Measurements from ENCODE around the gene GLI1. TPM values are rescaled to one million over a fixed set of nuclear protein-coding genes. Genes with fewer than 3 reads are reported as not detected.
"Not testable (repeated sequence)": the region's sequence is repeated elsewhere in the genome, so short reads cannot be mapped to it uniquely, and the experiment has no call there.

The GLI1 gene
- 0.60 and 4.0 TPM in 2 replicates for total RNA-seq (2014; rRNA removed; shearing (Covaris generic))
- polyA plus RNA-seq (2015; cell fraction: cytosol; rRNA removed) = 0.08 and 0.52 TPM in 2 replicates
- 0.67 and 1.2 TPM in 2 replicates for polyA plus RNA-seq (2015; cell fraction: nucleus; rRNA removed)

DNA sequence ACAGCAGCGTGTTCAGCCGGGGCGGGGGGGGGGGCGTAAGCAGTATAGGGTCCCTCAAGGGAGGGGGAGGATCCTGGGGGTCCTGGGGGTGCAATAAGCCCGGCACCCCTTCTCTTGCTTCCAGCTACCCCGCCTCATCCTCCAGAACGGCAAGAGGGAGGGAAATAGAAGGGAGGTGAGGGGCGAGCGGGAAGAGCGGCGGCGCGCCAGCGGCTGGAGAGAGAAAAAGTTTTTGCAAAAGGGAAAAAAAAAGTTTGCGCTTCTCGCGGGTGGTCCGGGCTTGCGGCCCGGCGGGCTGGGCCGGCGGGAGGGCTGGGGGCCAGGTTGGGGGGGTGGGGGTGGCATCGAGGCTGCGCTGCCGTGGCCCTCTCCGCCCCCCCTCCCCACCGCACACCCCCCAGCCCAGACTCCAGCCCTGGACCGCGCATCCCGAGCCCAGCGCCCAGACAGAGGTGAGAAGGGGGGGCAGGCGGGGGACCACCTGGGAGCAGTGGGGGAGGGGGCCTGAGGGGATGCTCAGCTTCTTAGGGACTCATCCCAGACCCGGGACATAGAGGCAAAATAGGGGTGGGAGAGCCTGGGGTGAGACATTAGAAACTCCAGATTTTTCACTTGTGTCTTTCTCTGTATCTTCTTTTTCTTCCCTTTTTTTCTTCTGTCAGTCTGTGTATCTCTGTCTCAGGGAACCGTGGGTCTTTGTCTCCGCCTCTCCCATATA is at the start of gene GLI1:
TSS of gene GLI1 (plus strand) at position 36 of the 718 bp plus-strand sequence. CDS start 3,907 bp downstream, outside the sequence.
- DNase-seq (ENCODE audit: low read depth) = no peak

DNA sequence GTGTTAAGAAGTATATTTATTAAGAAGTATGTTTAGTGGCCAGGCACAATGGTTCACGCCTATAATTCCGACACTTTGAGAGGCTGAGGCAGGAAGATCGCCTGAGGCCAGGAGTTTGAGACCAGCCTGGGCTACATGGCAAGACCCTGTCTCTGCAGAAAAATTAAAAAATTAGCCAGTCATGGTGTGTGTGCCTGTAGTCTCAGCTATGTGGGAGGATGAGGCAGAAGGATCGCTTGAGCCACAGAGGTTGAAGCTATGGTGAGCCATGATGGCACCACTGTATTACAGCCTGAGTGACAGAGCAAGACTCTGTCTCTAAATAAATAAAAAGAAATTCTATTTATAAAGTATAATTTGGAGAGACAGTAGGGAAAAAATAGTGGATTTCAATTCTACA is 49.1 kb upstream of the GLI1 start:
- DNase-seq (ENCODE audit: low read depth) = no peak

DNA sequence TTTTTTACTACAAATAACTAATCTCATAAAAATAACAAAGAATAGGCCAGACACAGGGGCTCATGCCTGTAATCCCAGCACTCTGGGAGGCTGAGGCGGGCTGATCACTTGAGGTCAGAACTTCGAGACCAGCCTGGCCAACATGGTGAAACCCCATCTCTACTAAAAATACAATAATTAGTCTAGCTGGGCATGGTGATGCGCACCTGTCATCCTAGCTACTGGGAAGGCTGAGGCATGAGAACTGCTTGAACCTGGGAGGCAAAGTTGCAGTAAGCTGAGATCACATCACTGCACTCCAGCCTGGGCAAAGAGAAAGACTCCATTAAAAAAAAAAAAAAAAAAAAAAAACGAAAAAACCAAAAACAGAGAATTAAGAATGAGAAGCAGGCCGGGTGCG is 45.4 kb upstream of the GLI1 start:
- not testable (repeated sequence) for DNase-seq (ENCODE audit: low read depth)

DNA sequence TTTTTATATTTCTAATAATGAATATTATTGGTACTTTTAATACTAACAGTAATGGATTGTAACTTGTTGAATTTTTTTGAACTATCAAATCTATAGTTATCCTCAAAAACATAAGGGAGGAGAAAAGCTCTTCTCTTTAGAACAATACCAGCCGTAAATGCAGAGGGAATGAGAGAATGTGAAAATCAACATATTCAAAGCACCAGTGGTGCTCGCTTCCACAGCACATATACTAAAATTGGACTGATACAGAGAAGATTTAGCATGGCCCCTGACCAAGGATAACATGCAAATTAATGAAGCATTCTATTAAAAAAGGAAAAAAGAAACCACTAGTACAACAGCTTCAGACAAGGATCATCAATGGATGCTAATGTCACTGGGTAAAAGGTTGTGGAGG is 44.5 kb upstream of the GLI1 start:
- DNase-seq (ENCODE audit: low read depth) = no peak

DNA sequence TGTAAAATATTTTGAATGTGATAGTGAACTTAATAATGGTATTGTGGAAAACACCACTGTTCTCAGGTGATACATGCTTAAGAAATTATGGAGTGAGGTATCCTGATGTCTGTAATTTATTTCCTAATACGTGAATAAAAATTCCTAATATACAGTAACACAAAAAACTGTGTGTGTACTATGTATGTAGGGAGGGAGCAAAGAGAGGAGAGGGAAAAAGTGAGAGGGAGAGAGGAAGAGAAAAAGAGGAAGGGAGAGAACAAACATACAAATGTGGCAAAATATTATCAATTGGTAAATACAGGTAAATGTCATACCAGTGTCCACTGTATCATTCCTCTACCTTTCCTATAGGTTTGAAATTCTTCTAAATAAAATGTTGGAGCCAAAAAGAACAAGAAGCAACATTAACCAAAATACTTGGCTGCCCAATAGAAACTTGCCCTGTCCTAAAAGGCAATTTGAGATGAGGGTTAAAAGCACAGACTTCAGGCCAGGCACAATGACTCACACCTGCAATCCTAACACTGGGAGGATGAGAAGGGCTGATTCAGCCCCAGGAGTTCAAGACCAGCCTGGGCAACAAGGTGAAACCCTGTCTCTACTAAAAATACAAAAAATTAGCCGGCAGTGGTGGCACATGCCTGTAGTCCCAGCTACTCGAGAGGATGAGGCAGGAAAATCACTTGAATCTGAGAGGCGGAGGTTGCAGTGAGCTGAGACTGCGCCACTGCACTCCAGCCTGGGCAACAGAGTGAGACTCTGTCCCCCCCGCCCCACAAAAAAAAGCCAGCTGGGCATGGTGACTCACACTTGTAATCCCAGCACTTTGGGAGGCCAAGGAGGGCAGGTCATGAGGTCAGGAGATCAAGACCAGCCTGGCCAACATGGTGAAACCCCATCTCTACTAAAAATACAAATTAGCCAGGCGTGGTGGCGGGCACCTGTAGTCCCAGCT is 43.3 kb upstream of the GLI1 start:
- peak; percentile 66 for DNase-seq (ENCODE audit: low read depth)

DNA sequence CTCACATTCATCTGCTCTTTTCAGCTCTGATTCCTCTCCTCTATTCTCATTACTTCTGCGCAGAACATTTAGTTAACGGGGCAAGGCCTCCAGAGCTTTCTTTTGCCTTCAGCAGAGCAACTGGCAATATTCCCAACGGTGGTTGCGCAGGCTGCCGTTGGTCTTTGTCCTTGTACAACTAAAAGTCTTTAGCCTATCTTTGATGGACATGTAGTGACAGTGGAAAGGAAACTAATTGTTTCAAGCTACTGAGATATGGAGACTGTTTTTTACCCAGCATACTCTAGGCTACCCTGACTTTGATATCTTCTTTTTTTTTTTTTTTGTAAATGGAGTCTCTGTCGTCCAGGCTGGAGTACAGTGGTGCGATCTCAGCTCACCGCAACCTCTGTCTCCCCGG is 41.3 kb upstream of the GLI1 start:
- DNase-seq (ENCODE audit: low read depth) = no peak

DNA sequence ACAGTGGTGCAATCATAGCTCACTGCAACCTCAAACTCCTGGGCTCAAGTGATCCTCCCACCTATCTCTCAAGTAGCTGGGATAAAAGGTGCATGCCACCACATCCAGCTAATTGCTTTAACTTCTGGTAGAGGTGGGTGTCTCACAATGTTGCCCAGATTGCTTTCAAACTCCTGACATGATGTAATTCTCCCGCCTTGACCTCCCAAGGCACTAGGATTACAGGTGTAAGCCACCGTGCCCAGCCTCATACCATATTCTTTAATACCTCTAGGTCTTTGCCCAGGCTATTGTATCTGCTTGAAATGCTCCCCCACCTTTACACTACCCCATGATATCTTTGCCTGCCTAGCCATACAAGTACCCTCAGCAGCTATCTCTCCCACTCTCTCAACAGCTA is 40.1 kb upstream of the GLI1 start:
- DNase-seq (ENCODE audit: low read depth) = no peak

DNA sequence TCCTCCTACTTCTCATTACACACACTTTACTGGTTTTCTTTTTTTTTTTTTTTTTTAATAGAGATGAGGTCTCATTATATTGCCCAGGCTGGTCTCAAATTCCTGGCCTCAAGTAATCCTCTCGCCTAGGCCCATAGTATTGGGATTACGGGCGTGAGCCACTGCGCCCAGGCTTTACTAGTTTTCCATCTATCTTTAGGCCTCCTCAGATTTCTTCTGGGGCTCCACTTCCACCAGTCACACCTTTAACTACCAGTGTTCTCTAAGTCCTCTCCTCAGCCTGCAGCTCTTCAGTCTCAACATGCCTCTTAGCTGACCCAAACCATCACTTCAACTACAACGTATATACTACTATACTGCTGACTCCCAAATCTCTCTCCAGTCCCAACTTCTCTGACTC is 39.1 kb upstream of the GLI1 start:
- DNase-seq (ENCODE audit: low read depth) = no peak

DNA sequence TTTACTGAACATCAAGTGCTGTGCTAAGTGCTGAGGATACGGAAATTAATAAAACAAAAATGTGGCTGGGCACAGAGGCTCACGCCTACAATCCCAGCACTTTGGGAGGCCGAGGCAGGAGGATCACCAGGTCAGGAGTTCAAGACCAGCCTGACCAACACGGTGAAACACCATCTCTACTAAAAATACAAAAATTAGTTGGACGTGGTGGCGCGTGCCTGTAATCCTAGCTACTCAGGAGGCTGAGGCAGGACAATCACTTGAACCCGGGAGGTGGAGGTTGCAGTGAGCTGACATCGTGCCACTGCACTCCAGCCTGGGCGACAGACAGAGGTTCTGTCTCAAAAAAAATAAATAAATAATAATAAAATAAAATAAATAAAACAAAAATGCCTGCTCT is 32.6 kb upstream of the GLI1 start:
- DNase-seq (ENCODE audit: low read depth) = not testable (repeated sequence)

DNA sequence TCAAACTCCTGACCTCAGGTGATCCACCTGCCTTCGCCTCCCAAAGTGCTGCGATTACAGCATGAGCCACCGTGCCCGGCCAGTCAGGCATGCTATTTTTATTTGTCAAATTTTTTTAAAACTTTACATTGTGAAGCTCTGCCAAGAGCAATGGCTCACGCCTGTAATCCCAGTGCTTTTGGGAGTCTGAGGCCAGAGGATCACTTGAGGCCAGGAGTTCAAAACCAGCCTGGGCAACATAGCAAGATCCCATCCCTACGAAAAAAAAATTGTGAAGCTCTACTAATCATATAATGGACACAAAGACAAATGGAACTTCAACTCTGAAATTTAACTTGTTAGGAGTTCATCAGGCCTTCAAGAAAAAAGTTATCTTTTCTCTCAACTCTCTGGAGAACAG is 30.6 kb upstream of the GLI1 start:
- DNase-seq (ENCODE audit: low read depth) = no peak

DNA sequence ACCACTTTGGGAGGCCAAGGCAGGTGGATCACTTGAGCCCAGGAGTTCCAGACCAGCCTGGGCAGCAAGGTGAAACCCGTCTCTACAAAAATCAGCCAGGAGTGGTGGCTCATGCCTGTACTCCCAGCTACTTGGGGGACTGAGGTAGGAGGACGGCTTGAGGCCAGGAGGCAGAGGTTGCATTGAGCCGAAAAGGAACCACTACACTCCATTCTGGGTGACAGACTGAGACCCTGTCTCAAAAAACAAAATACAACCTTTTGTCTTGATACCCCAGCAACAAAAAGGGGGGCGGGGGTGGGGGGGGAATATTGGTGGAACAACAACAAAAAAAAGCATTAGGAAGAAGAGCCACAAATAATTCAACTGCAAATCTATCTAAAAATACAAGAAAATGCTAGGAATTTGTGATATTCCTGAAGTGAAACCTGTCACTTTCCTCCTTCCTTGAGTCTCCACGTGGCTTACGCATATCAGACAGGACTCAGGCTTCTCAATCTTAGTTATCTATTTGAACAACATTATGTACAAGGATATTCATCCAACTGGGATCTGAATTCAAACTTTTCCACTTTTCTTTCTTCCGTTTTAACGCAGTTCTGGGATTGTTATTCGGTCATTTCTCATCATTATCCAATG is 30.0 kb upstream of the GLI1 start:
- DNase-seq (ENCODE audit: low read depth) = no peak

DNA sequence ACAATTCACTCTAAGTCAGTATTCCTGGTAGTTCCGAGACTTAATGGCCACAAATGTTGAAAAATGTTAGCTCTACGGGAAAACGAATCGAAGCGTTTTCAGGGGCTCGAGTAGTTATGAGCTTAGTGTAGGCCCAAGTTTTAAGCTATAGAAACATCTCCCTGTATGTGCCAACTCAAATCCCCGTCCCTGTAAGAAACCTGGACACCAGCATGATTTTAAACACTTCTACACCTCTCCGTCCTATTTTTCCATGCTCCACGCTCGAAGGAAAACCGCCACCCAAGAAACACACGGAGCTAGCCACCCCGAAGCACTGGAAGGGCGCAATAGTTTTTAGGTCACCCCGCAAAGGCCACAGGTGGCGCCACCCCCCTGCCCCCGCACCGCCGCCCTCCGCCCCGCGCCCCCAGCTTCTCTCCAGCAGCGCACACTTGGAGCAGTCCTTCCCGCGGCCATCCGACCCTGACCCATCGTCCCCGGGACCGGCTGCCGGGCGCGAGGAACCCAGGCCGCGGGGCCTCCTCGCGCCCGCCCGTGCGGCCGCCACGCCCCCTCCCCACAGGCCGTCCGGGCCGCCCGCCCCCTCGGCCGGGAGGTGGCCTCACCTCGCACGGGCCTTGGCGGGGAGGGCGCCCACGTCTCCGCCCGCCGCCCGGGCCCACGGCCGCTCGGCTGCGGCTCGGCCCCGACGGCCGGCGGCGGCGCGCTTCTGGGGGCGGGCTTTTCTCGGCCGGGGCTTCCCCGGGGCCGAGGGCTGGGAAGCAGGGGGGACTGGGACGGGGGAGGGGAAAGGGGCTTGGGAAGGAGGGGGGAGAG is 29.3 kb upstream of the GLI1 start:
- DNase-seq (ENCODE audit: low read depth) = peak; percentile 30

DNA sequence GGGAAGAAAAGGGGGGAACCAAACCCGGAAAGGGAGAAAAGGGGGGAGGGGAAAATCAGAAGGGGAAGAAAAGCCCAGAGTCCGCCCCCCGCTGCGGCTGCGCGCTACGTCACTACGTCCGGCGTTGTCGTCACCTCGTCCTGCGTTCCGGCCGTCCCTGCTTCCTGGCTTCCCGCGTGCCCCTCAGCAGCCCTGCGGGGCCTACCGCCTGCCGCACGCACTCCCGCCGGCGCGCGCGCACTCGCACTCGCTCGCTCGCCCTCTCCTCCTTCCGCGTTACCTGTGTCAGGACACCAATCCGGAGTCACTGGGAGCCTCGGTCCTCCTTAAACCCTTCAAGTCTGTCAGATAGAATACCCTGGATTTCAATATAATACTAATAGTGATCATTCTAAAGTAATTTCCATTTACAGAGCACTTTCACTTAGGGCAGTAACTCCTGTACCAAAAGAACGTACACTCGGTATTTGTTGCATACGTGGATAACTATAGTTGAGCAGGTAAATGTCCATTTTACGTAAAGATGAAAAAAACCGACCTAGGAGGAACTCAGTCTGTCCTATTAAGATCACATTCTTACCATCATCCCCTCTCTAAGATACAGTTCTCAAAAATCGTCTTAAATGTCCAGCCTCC is 28.5 kb upstream of the GLI1 start, which contains the start of gene R3HDM2:
TSS of gene R3HDM2 (minus strand) at position 113 of the 636 bp plus-strand sequence. CDS start 120,615 bp downstream, outside the sequence.
- DNase-seq (ENCODE audit: low read depth) = peak; percentile 93

DNA sequence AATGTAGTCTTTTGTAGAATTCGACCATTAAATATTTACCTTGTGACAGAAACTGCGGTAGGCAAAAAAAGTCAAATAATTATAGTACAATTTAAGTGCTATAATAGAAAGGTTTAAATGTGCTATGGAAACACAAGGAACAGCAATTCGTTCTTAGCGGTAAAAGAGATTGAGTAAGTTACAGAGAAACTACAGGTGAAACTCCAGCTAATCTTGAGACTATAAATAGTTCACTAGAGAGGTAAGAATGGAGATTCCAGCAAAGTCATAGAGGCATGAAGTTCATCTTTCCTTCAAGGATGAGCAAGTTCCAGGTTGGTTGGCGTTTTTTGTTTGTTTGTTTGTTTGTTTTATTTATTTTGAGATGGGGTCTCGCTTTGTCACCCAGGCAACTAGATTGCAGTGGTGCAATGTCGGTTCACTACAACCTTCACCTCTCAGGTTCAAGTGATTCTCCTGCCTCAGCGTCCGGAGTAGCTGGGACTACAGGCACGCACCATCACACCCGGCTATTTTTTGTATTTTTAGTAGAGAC is 27.9 kb upstream of the GLI1 start:
- DNase-seq (ENCODE audit: low read depth) = no peak

DNA sequence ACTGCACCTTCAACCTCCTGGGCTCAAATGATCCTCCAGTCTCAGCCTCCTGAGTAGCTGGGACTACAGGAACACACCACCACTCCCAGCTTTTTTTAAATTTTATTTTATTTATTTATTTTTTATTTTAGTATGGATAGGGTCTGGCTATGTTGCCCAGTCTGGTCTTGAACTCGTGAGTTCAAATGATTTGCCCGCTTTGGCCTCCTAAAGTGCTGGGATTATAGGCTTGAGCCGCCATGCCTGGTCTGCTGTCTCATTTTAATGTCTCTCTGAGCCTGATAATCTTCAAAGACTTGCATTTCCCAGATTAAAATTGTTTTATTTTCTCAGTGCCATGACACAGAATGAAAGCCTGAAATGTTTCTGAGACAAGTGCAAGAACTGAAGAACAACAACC is 26.2 kb upstream of the GLI1 start:
- no peak for DNase-seq (ENCODE audit: low read depth)

DNA sequence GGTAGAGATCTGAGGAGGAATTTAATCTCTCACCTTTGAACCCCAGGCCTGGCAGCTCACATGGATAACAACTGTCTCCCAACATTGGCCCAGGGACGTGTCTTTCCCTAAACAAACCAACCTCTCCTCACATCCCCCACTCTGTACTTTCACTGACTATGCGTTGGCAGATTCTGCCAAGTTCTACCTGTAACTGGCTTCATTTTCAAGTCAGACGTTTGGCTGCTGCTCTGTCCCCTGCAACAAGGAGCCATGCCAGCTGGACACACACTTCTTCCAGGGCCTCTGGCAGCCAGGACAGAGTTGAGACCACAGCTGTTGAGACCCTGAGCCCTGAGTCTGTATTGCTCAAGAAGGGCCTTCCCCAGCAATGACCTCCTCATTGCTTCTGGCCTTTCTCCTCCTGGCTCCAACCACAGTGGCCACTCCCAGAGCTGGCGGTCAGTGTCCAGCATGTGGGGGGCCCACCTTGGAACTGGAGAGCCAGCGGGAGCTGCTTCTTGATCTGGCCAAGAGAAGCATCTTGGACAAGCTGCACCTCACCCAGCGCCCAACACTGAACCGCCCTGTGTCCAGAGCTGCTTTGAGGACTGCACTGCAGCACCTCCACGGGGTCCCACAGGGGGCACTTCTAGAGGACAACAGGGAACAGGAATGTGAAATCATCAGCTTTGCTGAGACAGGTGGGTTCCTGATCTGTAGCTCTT is 24.9 kb upstream of the GLI1 start, which contains the start of gene INHBC:
TSS of gene INHBC (plus strand) at position 268 of the 707 bp plus-strand sequence. CDS start at position 371, 103 bp downstream.
- no peak for DNase-seq (ENCODE audit: low read depth)

DNA sequence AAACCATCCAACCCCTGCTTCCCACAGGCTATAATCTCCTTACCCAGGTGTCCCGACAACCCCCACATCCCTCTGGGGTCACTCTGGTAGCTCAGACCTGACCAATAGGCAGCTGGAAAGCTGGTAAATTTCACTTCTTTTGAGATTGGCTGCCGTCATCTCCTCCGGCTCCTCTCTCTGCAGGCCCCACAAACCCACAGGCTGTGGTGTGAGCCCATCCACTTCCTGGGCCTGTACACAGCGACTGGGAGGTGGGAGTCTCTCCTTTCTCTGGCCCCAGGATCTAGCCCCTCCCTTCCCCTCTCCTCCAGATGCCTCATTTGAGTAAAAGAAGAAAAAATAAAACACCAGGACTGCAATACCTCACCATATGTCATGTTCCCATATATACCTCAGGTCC is 24.3 kb upstream of the GLI1 start:
- no peak for DNase-seq (ENCODE audit: low read depth)

DNA sequence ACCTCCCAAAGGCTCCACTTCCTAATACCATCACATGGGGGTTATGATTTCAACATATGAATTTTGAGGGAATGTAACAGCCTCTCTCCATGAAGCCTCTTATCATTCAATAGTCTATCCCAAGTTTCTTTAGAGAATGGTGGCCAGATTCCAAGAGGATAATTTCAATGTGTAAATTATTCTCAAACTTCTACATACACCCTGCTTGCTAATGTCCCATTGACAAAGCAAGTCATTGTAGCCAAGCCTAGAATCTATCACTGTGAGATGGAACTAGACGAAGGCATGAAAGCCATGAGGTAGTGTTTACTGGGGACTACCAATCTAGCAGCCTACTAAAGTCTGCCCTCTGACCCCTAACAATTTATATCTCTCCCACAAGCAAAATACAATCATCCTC is 21.2 kb upstream of the GLI1 start:
- no peak for DNase-seq (ENCODE audit: low read depth)

DNA sequence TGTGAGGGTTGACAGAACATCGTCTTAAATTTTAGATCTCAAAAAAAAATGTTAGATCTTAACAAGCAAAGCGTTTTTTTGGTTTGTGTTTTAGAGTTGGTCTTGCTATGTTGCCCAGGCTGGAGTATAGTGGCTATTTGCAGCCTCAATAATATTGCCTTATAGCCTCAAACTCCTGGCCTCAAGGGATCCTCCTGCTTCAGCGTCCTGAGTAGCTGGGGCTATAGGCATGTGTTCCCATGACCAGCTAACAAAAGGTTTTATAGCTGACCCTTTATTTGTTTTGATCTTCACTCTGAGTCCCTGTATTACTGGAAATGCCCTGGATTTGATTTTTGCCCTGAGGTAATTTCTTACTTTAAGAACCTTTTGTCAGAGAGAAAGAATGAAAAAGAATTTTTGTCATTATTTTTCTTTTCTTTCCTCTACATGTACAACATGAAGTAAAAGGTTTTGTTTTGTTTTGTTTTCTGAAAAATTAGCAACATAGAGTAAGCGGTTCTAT is 19.8 kb upstream of the GLI1 start:
- no peak for DNase-seq (ENCODE audit: low read depth)

All from HT1080 (cell line).